HEK293 (cell line): ENCODE data around the gene BTG4.

Source experiments
- CTCF ChIA-PET: fragments of 350-600 bp; formaldehyde crosslinking; extraction: SDS; loops from one replicate; lab custom pipeline; 2021; ENCODE audit warnings: antibody characterized with exemption; lab: Yijun Ruan, JAX
- POLR2A ChIA-PET: fragments of 300-600 bp; formaldehyde crosslinking; extraction: SDS; loops from one replicate; lab custom pipeline; 2020; ENCODE audit warnings: antibody characterized with exemption, inconsistent platforms; lab: Yijun Ruan, JAX
- H3K27ac ChIP-seq: fragments of 200-500 bp; sonication (Bioruptor generic); 2 replicates; pipeline ENCODE4 v1.5.1; 2014; ENCODE audit warnings: low read depth, low read length, control low read depth, inconsistent platforms; ENCODE audit errors: extremely low read depth
- H3K36me3 ChIP-seq, 2 experiments: fragments of 200-500 bp in 1 of 2; sonication (Bioruptor generic) in 1 of 2; 1 replicate in 1 of 2; 2 replicates in 1 of 2; pipeline ENCODE4 v1.5.1; 2014 to 2017; ENCODE audit warnings: inconsistent platforms in 2 of 2, low read length in 2 of 2; ENCODE audit not compliant: control insufficient read depth in 2 of 2, insufficient read depth in 1 of 2
- H3K4me1 ChIP-seq: fragments of 200-500 bp; sonication (Bioruptor generic); 2 replicates; pipeline ENCODE4 v1.5.1; 2014; ENCODE audit warnings: mild to moderate bottlenecking, low read length, inconsistent platforms; ENCODE audit not compliant: control insufficient read depth, insufficient read depth
- H3K4me3 ChIP-seq: 2 replicates; pipeline ENCODE4 v1.5.1; 2011; ENCODE audit warnings: low read depth, mild to moderate bottlenecking, control low read depth, low read length, moderate library complexity
- H3K9me3 ChIP-seq: fragments of 200-500 bp; sonication (Bioruptor generic); 2 replicates; pipeline ENCODE4 v1.5.1; 2014; ENCODE audit warnings: low read depth, low read length, inconsistent platforms; ENCODE audit not compliant: control insufficient read depth, insufficient read depth
- BCL6B ChIP-seq: fragments of 450-650 bp; formaldehyde crosslinking; IDR thresholded peaks from 2 replicates; pipeline ENCODE4 v1.5.1; 2017; ENCODE audit warnings: missing biosample characterization, missing genetic modification characterization
- CTCF ChIP-seq: fragments of 450-650 bp; formaldehyde crosslinking; IDR thresholded peaks from 2 replicates; pipeline ENCODE4 v1.5.1; 2016; ENCODE audit warnings: missing biosample characterization, missing genetic modification characterization
- FEZF1 ChIP-seq: fragments of 450-650 bp; formaldehyde crosslinking; IDR thresholded peaks from 2 replicates; pipeline ENCODE4 v1.5.1; 2016; ENCODE audit warnings: missing biosample characterization, missing genetic modification characterization
- MZF1 ChIP-seq: fragments of 450-650 bp; formaldehyde crosslinking; IDR thresholded peaks from 2 replicates; pipeline ENCODE4 v1.5.1; 2017; ENCODE audit warnings: missing biosample characterization, missing genetic modification characterization, borderline replicate concordance
- PRDM6 ChIP-seq: fragments of 450-650 bp; formaldehyde crosslinking; IDR thresholded peaks from 2 replicates; pipeline ENCODE4 v1.5.1; 2017; ENCODE audit warnings: missing biosample characterization, missing genetic modification characterization
- SALL2 ChIP-seq: fragments of 450-650 bp; formaldehyde crosslinking; IDR thresholded peaks from 2 replicates; pipeline ENCODE4 v1.5.0; 2017; ENCODE audit warnings: missing biosample characterization, mild to moderate bottlenecking, missing genetic modification characterization, borderline replicate concordance
- SCRT2 ChIP-seq: fragments of 450-650 bp; formaldehyde crosslinking; IDR thresholded peaks from 2 replicates; pipeline ENCODE4 v1.5.1; 2016; ENCODE audit warnings: missing biosample characterization, missing genetic modification characterization
- SETDB1 ChIP-seq: IDR thresholded peaks from one replicate; pipeline ENCODE4 v1.6.1; 2017; ENCODE audit warnings: mild to moderate bottlenecking, low read length, moderate library complexity, mixed read lengths; ENCODE audit not compliant: insufficient read length
- SP7 ChIP-seq: fragments of 450-650 bp; formaldehyde crosslinking; IDR thresholded peaks from 2 replicates; pipeline ENCODE4 v1.5.1; 2016; ENCODE audit warnings: missing biosample characterization, missing genetic modification characterization
- TSHZ1 ChIP-seq: fragments of 450-650 bp; formaldehyde crosslinking; IDR thresholded peaks from 2 replicates; pipeline ENCODE4 v1.5.1; 2016; ENCODE audit warnings: missing biosample characterization, missing genetic modification characterization, borderline replicate concordance
- ZFP37 ChIP-seq: fragments of 450-650 bp; formaldehyde crosslinking; IDR thresholded peaks from 2 replicates; pipeline ENCODE4 v1.5.1; 2016; ENCODE audit warnings: missing biosample characterization, missing genetic modification characterization
- ZNF133 ChIP-seq: fragments of 450-650 bp; formaldehyde crosslinking; IDR thresholded peaks from 2 replicates; pipeline ENCODE4 v1.5.1; 2016; ENCODE audit warnings: missing biosample characterization, missing genetic modification characterization
- ZNF148 ChIP-seq: fragments of 450-650 bp; formaldehyde crosslinking; IDR thresholded peaks from 2 replicates; pipeline ENCODE4 v1.5.0; 2017; ENCODE audit warnings: missing biosample characterization, missing genetic modification characterization, borderline replicate concordance
- ZNF157 ChIP-seq: fragments of 450-650 bp; formaldehyde crosslinking; IDR thresholded peaks from 2 replicates; pipeline ENCODE4 v1.5.1; 2016; ENCODE audit warnings: missing biosample characterization, missing genetic modification characterization
- ZNF16 ChIP-seq: fragments of 450-650 bp; formaldehyde crosslinking; IDR thresholded peaks from 2 replicates; pipeline ENCODE4 v1.5.1; 2016; ENCODE audit warnings: low read depth, missing biosample characterization, missing genetic modification characterization
- ZNF274 ChIP-seq, 2 experiments: fragments of 200-500 bp in 1 of 2; fragments of 450-650 bp in 1 of 2; sonication (Bioruptor generic) in 1 of 2; formaldehyde crosslinking in 1 of 2; IDR thresholded peaks; 2 replicates each; pipeline versions ENCODE4 v1.5.1 to v1.6.1; 2014 to 2016; ENCODE audit warnings: borderline replicate concordance in 1 of 2, inconsistent platforms in 1 of 2, low read length in 1 of 2, missing biosample characterization in 1 of 2, missing genetic modification characterization in 1 of 2
- ZNF324 ChIP-seq: fragments of 450-650 bp; formaldehyde crosslinking; IDR thresholded peaks from 2 replicates; pipeline ENCODE4 v1.5.1; 2016; ENCODE audit warnings: missing biosample characterization, missing genetic modification characterization
- ZNF341 ChIP-seq: fragments of 450-650 bp; formaldehyde crosslinking; IDR thresholded peaks from 2 replicates; pipeline ENCODE4; 2016; ENCODE audit warnings: low read depth, missing biosample characterization, missing genetic modification characterization
- ZNF488 ChIP-seq: fragments of 450-650 bp; formaldehyde crosslinking; IDR thresholded peaks from 2 replicates; pipeline ENCODE4 v1.5.1; 2016; ENCODE audit warnings: missing biosample characterization, missing genetic modification characterization
- ZNF530 ChIP-seq: fragments of 450-650 bp; formaldehyde crosslinking; IDR thresholded peaks from 2 replicates; pipeline ENCODE4 v1.5.1; 2016; ENCODE audit warnings: low read depth, missing biosample characterization, missing genetic modification characterization
- ZNF596 ChIP-seq: fragments of 450-650 bp; IDR thresholded peaks from 2 replicates; pipeline ENCODE4 v1.5.0; 2018; ENCODE audit warnings: missing biosample characterization, mild to moderate bottlenecking, missing genetic modification characterization, moderate library complexity
- ZNF621 ChIP-seq: fragments of 450-650 bp; formaldehyde crosslinking; IDR thresholded peaks from 2 replicates; pipeline ENCODE4 v1.5.1; 2017; ENCODE audit warnings: missing biosample characterization, missing genetic modification characterization
- ZNF701 ChIP-seq: fragments of 450-650 bp; formaldehyde crosslinking; IDR thresholded peaks from 2 replicates; pipeline ENCODE4 v1.5.1; 2016; ENCODE audit warnings: missing biosample characterization, missing genetic modification characterization

Gene BTG4

GRCh38 chr11:111549196-111549868 is 37.1 kb upstream of the BTG4 start:
- POLR2A ChIA-PET, result interaction anchor here (0.6 kb wide), 1 partner anchor 301 kb away, joined by 3 read pairs; no protein-coding TSS in a partner anchor
- TF ChIP-seq CTCF (tag by site-specific recombination) (no peak), ZNF596 (tag by site-specific recombination) (no peak), ZNF324 (tag by site-specific recombination) (no peak), SETDB1 (no peak), ZNF16 (no peak), ZNF133 (tag by site-specific recombination) (no peak), TSHZ1 (tag by site-specific recombination) (no peak), ZNF157 (tag by site-specific recombination) (no peak), ZFP37 (tag by site-specific recombination) (no peak), SCRT2 (tag by site-specific recombination) (no peak), ZNF341 (no peak), SALL2 (tag by site-specific recombination) (no peak), ZNF621 (tag by site-specific recombination) (no peak), SP7 (tag by site-specific recombination) (no peak), BCL6B (tag by site-specific recombination) (no peak), ZNF530 (no peak), PRDM6 (tag by site-specific recombination) (no peak)
- CTCF ChIA-PET, result interaction anchor here (1.1 kb wide), 1 partner anchor 25 kb away, joined by 5 read pairs; no protein-coding TSS in a partner anchor
- Histone ChIP-seq H3K4me1 (no peaks in the 10 kb centered on the region), H3K4me3 (no peak overlapping the region), H3K36me3 (peaks cover 0 to 63% of the 10 kb centered on the region in 2 experiments; a peak in 1 of 3 replicates), H3K9me3 (no peaks in the 10 kb centered on the region), H3K27ac (no peak overlapping the region)

- H3K9me3 ChIP-seq, result no peaks in the 10 kb centered on the region
- CTCF ChIA-PET, result interaction anchor here (0.5 kb wide), 1 partner anchor 1557 kb away, joined by 3 read pairs; no protein-coding TSS in a partner anchor
- H3K4me1 ChIP-seq, result no peaks in the 10 kb centered on the region
- TF ChIP-seq FEZF1, result no peak
- TF ChIP-seq MZF1 (tag by site-specific recombination), result no peak
- TF ChIP-seq ZNF274 (IDR thresholded peaks at IDR 0.05; ENCODE audit: low read length), result no peak
- no peak for TF ChIP-seq ZNF274 (tag by site-specific recombination; IDR thresholded peaks at IDR 0.05; ENCODE audit: borderline replicate concordance)
- TF ChIP-seq ZNF701 (tag by site-specific recombination), result no peak
- TF ChIP-seq ZNF148 (tag by site-specific recombination), result no peak
- no peak for TF ChIP-seq ZNF488 (tag by site-specific recombination)
Measured at GRCh38 chr11:111548525-111548924, 36.3 kb upstream of the BTG4 start.

More at GRCh38 chr11:111548525-111548924, 36.3 kb upstream of the BTG4 start:
- Histone ChIP-seq H3K27ac (no peak overlapping the region), H3K4me3 (no peak overlapping the region), H3K36me3 (peaks cover 0 to 71% of the 10 kb centered on the region in 2 experiments; a peak in 1 of 3 replicates)
- POLR2A ChIA-PET, result no interaction called here
